Right renal pelvis (tissue), 4 donors: ENCODE data around the gene PPM1E. TPM values are rescaled to one million over a fixed set of nuclear protein-coding genes. Genes with fewer than 3 reads are reported as not detected.
"Not testable (repeated sequence)": the region's sequence is repeated elsewhere in the genome, so short reads cannot be mapped to it uniquely, and the experiment has no call there.

Source experiments
- DNase-seq, 4 donors: peaks; one replicate each; pipeline ENCODE4 v3.0.0-alpha.2; 2013; ENCODE audit warnings: low read depth in 4 of 4, low spot score in 3 of 4, missing footprints in 1 of 4
- polyA plus RNA-seq, 4 donors: library from polyadenylated mRNA; unstranded; fragments of 120-200 nt; gene quantifications; one replicate each; pipeline ENCODE4 v1.2.1, GENCODE V29; 2013; ENCODE audit not compliant: insufficient read length in 4 of 4

PPM1E gene
- polyA plus RNA-seq, 4 donors = 3.4 to 3.9 (median 3.6) TPM

- DNase-seq = no peak
Observed at GRCh38 chr17:58936295-58936694, 180.6 kb downstream of the PPM1E start.

- DNase-seq = no peak
Observed at GRCh38 chr17:58944166-58944565, 188.5 kb downstream of the PPM1E start.

GRCh38 chr17:58947411-58947810 lies 191.8 kb downstream of the PPM1E start:
- no peak for DNase-seq

GRCh38 chr17:58947824-58948223 lies 192.2 kb downstream of the PPM1E start:
- DNase-seq = no peak

GRCh38 chr17:58954358-58954757 lies 198.7 kb downstream of the PPM1E start:
- not testable (repeated sequence) for DNase-seq

GRCh38 chr17:58956997-58957724 lies 201.5 kb downstream of the PPM1E start:
- DNase-seq = no peak

GRCh38 chr17:58957725-58958073 lies 202.0 kb downstream of the PPM1E start:
- not testable (repeated sequence) for DNase-seq

- peak in 1 of 4 donors; percentile 12 for DNase-seq
Observed at GRCh38 chr17:58960068-58960467, 204.4 kb downstream of the PPM1E start.

- no peak for DNase-seq
Observed at GRCh38 chr17:58965221-58965620, 209.6 kb downstream of the PPM1E start.

- no peak for DNase-seq
Observed at GRCh38 chr17:58966208-58966607, 210.6 kb downstream of the PPM1E start.

- no peak for DNase-seq
Observed at GRCh38 chr17:58968426-58969061, 212.9 kb downstream of the PPM1E start.

GRCh38 chr17:58969156-58969555 lies 213.5 kb downstream of the PPM1E start:
- peak in 3 of 4 donors; percentile 16 to 28 (median 27) for DNase-seq

- DNase-seq = no peak
Observed at GRCh38 chr17:58969612-58970011, 214.0 kb downstream of the PPM1E start.

GRCh38 chr17:58970609-58971450 lies 215.2 kb downstream of the PPM1E start:
- no peak for DNase-seq

- no peak for DNase-seq
Observed at GRCh38 chr17:58974354-58974753, 218.7 kb downstream of the PPM1E start.

- no peak for DNase-seq
Observed at GRCh38 chr17:58976541-58976940, 220.9 kb downstream of the PPM1E start.

GRCh38 chr17:58980706-58981481 lies 225.2 kb downstream of the PPM1E start:
- no peak for DNase-seq

GRCh38 chr17:58982626-58983025 lies 227.0 kb downstream of the PPM1E start:
- no peak for DNase-seq

GRCh38 chr17:58985367-58985766 lies 229.7 kb downstream of the PPM1E start:
- DNase-seq = no peak

- no peak for DNase-seq
Observed at GRCh38 chr17:58985971-58986370, 230.3 kb downstream of the PPM1E start.

- no peak for DNase-seq
Observed at GRCh38 chr17:58989629-58990028, 234.0 kb downstream of the PPM1E start.
